CD4-positive, alpha-beta T cell treated with Interleukin-12 subunit alpha and Interleukin-12 subunit beta, for 1 hour (primary cell): ENCODE measurements around the gene SLX4.

Experiments
- DNase-seq: peaks from one replicate; pipeline ENCODE4 v3.0.0-alpha.2; 2020

The SLX4 gene

GRCh38 chr16:3548859-3549258 is 62.5 kb downstream of the SLX4 start:
- no peak for DNase-seq

DNA sequence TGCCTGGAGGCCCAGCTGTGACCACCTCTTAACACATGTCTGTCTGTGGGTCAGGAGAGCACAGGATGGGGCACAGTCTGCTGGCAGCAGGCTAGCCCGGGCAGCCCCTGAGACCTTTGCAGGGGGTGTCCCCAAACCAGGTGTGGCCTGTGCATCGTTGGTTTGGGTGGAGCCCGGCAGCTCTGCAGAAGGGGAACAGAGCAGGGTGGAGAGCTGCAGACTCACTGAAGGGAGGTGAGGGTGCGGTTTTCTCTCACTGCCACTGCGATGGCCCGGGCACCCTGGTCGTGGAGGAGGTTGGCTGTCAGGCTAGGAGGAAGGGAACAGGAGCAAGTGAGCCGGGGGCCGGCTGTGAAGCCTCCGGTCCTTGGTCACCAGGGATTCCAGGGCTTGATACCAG is 63.0 kb downstream of the SLX4 start:
- no peak for DNase-seq

DNA sequence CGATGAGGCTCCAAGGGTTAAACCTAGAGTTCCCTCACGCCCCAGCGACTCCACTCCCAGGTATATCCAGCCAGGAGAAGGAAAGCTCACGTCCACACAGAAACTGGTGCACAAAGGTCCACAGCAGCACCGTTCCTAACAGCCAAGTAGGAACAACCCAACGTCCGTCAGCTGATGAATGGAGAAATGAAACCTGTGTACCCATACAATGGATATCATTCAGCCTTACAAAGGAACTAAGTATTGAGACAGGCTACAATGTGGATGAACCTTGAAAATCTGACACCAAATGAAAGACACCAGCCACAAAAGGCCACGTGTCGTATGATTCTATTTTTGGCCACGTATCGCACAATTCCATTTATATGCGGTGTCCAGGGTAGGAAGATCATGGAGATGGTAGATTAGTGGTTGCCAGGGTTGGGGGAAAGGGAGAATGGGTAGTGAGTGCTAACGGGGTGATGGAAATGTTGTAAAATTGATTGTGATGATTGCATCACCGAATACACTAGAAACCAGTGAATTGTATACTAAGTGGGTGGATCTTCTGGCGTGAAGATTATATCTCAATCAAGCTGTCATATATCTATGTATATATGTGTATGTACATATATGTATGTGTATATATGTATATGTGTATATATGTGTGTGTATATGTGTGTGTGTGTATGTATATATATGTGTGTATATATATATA is 64.3 kb downstream of the SLX4 start:
- DNase-seq, result no peak

GRCh38 chr16:3542601-3543373 is 68.6 kb downstream of the SLX4 start:
- no peak for DNase-seq

DNA sequence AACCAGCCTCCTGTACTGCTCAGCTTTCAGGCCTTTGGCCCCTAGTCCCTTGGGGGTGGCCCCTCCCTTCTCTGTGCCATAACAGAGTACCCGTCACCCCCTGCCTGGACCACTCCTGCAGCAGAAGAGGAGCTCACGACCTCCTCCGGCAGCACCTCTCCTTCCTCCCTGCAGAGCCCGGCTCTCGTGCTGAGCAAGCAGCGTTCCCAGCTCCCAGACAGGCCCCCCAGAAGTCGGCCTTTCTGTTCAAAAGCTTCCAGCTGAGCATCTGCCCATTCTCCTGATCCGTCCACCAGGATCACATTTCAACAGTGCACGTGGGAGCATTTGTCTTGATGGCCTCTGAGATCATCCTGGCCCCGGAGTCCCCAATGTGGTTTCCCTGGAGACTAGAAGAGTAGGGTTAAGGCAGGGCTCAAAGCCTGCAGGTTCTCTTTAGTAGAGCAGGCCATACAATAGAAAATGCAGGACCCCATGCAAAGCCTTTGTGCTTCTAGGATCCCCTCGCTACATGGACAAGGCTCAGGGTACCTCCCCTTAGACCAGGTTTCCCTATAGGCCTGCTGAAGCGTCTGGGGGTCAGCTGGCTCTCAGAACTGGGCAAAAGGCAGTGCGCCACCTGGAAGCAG is 69.8 kb downstream of the SLX4 start:
- no peak for DNase-seq

DNA sequence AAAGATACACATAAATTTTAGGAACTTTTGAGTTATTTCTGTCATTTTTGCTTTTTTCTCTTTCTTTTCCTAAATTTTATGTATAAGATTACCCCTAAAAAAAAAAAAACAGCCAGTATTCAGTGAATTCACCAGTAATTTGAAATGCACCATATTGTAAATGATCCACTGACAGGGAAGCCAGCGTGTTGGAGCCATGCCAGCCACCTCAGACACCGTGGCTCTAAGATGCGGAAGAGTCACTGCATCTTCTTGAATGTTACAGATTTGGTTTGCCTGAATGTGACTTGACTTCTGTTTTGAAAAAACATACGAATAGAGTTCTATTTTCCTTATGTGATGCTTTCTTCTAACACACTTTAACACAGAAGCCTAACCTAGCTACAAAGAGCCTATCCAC is 73.2 kb downstream of the SLX4 start:
- no peak for DNase-seq

GRCh38 chr16:3536851-3537250 is 74.6 kb downstream of the SLX4 start:
- DNase-seq, result no peak

- no peak for DNase-seq
Measured at GRCh38 chr16:3536271-3536731, 75.1 kb downstream of the SLX4 start.

- DNase-seq, result no peak
Measured at GRCh38 chr16:3534126-3534525, 77.3 kb downstream of the SLX4 start.

DNA sequence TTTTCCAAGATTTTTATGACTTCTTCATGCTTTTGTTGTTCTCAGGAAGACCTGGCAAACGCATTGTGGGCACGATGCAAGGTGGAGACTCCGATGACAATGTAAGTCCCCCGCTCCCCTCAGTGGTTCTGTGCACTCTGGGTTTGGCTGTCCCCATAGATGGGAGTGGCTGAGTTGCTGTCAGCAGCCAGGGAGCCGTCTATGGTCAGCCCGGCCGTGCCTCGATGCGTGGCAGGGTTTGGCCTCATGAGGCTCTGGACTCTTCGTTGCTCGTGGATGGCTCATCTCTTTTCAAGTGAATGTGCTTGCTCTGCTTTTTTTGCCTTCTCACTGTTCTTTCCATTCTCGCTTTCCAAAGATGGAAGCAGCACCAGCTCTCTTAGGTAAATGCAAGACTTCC is 78.7 kb downstream of the SLX4 start:
- no peak for DNase-seq
